GF-D8 (cell line): ENCODE data around the gene PDE8B.

Experiments
- DNase-seq: peaks from one replicate; lab custom pipeline; 2025; lab: John Stamatoyannopoulos, UW

Gene PDE8B

DNA sequence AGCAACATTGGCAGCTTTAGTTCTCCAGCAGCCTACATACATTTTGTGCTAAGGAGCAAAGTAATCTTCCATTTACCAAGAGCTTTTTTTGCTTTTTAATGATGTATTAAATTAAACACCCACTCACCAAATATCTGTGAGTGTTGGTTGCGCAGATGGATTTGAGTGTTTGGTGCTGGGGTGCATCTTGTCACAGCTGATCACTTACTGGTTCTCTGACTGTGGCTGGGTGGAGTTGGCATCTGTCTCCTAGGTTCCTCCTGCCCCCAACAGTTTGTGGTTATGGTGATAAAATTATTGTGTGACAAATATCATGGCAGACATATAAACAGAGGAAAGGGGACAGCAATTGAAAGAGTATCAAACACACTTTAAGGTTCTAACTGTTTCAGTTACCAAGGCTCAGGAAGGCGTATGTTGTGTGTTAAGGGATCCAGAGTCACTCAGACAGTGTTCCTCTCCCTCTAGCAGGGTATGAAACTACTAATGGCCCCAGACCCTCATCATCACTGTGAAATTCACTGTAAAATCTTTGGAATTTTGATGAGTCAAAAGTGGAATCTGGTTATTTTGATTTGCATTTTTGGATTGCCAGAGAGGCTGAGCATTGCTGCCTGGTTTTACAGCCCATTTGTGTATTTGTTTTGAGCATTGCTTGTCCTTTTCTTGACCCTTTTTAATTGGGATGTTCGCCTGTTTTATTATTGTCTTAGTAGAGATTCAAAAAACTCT is 81.7 kb downstream of the PDE8B start:
- DNase-seq = no peak

DNA sequence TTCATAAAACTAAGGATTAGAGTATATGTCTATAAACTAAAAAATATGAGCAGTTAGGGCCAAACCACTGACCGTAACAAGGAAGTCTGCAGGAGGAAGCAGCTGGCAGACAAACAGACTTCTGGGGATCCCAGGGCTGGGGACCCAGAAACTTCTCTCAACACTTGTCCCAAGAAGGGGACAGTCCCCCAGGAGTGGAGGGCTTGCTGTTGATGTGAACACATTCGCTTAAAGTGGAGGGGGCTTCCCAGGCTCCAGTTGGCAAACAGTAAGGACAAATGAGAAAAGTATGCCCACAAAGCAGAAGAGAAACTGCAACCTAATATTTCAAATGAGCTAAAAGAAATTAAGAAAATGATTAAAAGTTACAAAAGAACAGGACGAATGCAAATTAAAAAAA is 83.7 kb downstream of the PDE8B start:
- DNase-seq = no peak

GRCh38 chr5:77295863-77296378 is 85.4 kb downstream of the PDE8B start:
- no peak for DNase-seq

DNA sequence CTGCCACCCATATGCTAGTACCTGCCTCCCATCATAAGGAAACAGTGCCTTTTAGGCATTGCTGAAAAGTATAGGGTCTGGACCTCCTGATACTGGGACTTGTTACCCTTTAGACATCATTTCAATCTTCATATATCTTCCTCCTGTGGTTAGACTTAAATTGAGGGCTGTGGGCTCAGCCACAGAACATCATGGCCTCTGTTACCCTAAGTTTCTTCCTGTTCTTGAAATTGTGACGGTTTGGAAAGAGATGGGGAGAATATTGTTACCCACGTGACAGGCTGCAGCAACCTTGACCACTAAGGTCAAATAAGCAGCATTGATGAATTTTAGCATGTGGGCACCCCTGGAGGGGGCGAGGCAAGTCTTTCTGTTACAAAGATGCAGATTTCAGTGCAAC is 87.7 kb downstream of the PDE8B start:
- no peak for DNase-seq

- no peak for DNase-seq
These were observed 90.0 kb downstream of the PDE8B start for GRCh38 chr5:77300451-77300850.

- no peak for DNase-seq
These were observed 91.0 kb downstream of the PDE8B start for GRCh38 chr5:77301447-77301883.

DNA sequence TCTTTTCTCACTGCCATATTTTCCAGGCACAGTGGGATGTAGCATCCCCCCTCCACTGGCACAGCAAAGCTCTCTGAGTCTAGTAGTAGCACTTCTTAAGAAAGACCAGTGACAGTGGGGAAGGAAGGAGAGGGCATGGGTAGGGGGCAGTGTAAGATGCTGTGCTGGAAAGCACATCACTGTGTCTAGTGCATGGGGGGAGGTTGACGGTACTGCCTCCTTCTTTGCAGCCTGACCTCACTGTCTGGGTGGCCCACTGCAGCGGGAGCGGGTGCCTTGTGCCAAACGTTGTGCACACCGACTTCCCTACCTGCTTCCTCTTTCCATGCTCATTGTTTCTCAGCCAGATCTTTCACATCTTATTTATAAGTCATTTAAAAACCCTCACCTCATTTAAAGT is 91.8 kb downstream of the PDE8B start:
- DNase-seq = no peak

DNA sequence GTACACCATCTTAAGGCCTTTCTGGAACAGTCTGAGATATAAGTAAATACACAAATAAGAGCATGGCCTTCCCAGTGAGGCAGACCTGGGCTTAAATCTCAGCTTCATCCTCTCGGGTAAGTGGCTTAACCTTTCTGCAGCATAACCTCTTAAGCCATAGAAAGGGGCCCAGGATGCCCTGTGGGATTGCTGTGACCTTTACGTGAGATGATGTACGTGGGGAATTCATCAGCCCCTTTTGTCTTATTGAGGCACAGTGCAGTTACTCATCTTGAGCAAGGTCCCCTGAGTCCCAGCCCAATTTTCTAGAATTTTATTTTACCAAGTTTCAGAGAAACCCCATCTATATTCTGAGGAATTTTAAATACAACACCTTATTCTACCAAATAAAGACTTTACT is 92.2 kb downstream of the PDE8B start:
- no peak for DNase-seq

- DNase-seq = no peak
These were observed 93.9 kb downstream of the PDE8B start for GRCh38 chr5:77304388-77304787.

- no peak for DNase-seq
These were observed 94.9 kb downstream of the PDE8B start for GRCh38 chr5:77305222-77305846.

DNA sequence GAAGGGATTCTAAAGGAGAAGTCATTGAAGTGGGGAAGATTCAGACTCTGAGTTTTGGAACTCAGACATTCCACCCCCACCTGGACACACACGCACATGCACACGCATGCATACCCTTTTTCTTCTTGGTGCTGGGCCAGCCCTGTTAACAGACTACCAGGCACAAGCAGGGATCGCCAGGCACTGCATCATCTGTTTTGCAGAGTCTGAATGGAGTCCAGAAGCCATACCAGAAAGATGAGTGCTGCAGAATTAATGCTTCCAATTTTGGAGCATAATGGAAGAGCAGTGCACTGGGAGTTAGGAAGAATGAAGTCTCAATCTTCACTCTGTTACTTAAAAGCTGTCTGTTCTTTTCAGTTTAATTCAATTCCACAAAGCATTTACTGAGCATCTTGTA is 95.5 kb downstream of the PDE8B start:
- DNase-seq = no peak

DNA sequence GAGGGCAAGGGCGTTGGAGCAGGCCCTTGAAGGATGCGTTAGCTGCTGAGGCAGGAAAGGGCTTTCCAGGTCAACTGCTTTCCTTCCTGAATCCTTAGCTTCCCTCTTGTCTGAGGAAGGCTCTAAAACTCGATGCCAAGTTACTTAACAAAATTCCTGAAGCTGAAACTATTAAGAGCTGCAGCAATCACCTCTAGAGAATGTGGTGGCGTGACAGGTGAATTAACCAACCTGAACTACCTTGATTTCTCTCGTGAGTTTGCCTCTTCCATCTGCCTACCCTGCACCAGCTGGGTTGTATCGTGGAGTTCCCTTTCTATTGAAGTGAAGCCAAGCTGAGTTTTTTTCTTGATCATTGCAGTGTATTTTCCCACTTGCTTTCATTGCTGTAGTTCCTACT is 96.1 kb downstream of the PDE8B start:
- no peak for DNase-seq

- DNase-seq = no peak
These were observed 97.9 kb downstream of the PDE8B start for GRCh38 chr5:77308154-77308960.

- DNase-seq = no peak
These were observed 98.7 kb downstream of the PDE8B start for GRCh38 chr5:77309140-77309539.

- DNase-seq = no peak
These were observed 100.2 kb downstream of the PDE8B start for GRCh38 chr5:77310494-77311213.

DNA sequence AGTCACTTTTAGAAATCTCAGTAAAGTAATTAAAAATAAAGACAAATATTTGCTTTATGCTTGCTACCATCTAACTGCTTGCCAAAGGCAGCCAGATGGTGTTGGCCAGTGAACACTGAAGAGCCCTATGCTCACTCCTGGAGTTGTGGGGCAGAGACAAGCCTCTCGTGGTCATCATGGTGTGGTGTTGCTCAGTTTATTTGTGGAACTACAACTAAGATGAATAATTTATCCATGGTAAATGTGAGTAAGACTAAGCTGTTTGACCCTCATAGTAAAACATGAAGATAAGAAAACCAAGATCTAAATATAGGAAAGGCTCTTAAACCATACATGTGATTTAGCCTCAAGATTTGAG is 100.7 kb downstream of the PDE8B start:
- no peak for DNase-seq

- no peak for DNase-seq
These were observed 101.9 kb downstream of the PDE8B start for GRCh38 chr5:77312413-77312812.

- no peak for DNase-seq
These were observed 106.6 kb downstream of the PDE8B start for GRCh38 chr5:77316871-77317661.

DNA sequence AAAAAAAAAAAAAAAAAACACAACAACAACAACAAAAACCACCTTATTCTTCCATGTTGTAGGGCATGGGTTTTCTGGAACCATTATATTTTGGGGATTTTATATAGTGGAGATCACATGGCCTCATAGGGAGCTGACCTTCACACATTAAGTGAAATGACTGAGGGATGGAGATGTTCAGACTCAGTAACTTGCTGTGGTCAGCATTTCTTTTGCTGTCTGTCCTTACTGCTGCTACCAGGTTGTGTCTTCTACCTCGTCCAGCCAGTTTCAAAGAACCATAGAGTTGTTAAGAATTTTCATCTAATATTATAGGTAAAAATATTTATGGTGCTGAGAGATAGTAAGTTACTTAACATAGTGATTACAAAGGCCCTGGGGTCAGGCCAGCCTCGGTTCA is 107.6 kb downstream of the PDE8B start:
- no peak for DNase-seq

DNA sequence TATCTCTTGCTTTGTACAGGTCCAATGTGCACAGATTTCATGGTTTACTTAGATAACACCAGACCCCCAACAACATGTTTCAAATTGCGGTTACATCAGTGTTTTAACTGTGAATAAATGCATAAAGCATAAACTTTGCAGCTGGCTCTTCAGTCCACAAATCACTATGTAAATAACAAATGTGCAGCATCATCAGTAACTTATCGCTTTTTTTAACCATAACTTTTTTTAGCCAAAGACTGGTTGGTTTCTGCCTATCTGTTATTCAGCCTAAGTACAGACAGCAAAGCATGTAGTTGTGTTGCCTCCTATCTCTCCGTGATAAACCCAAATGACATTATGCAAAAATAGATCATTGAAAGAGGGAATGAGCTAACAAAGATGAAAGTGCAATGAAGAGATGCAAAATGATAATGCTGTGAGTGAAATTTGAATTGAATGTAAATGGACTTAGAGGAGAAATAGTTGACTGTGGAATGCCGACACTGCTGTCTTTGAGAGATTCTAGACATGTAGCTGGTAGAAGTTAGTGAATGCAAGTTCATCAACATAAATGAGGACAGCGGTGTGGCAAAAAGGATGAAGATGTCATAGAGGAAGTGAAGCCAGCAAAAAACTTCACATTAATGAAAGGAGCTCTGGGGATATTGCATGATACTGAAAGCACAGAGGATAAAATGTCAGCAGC is 108.8 kb downstream of the PDE8B start:
- no peak for DNase-seq
